Measurements from ENCODE around the gene RMDN2.

The RMDN2 gene

GRCh38 chr2:37925063-37925897, at the start of gene RMDN2:
Gene RMDN2 (plus strand): TSS chr2:37925287. CDS start chr2:37929278, 3,991 bp downstream.
- no peak for TF ChIP-seq ZFX (IDR thresholded peaks at IDR 0.05; ENCODE audit: borderline replicate concordance)
- no peak; the same call in 1 of the 2 replicates for TF ChIP-seq CTCF (IDR thresholded peaks at IDR 0.05)
- H3K27ac ChIP-seq, result peak within 1 kb of the TSS; percentile 85

GRCh38 chr2:37875403-37875906, 49.6 kb upstream of the RMDN2 start:
- no peak for TF ChIP-seq ZFX (IDR thresholded peaks at IDR 0.05; ENCODE audit: borderline replicate concordance)
- TF ChIP-seq CTCF (IDR thresholded peaks at IDR 0.05), result no peak
- no peak overlapping the region for H3K27ac ChIP-seq

GRCh38 chr2:37876227-37876626, 48.9 kb upstream of the RMDN2 start:
- no peak for TF ChIP-seq CTCF (IDR thresholded peaks at IDR 0.05)
- TF ChIP-seq ZFX (IDR thresholded peaks at IDR 0.05; ENCODE audit: borderline replicate concordance), result no peak
- no peak overlapping the region for H3K27ac ChIP-seq

- H3K27ac ChIP-seq, result no peak overlapping the region
- no peak for TF ChIP-seq ZFX (IDR thresholded peaks at IDR 0.05; ENCODE audit: borderline replicate concordance)
- TF ChIP-seq CTCF (IDR thresholded peaks at IDR 0.05), result peak; percentile 83
Observed at GRCh38 chr2:37877457-37878315, 47.4 kb upstream of the RMDN2 start.

- TF ChIP-seq ZFX (IDR thresholded peaks at IDR 0.05; ENCODE audit: borderline replicate concordance) (no peak), CTCF (IDR thresholded peaks at IDR 0.05) (no peak)
- H3K27ac ChIP-seq, result no peak overlapping the region
Observed at GRCh38 chr2:37878536-37878935, 46.6 kb upstream of the RMDN2 start.

GRCh38 chr2:37880551-37880950, 44.5 kb upstream of the RMDN2 start:
- TF ChIP-seq ZFX (IDR thresholded peaks at IDR 0.05; ENCODE audit: borderline replicate concordance) (no peak), CTCF (IDR thresholded peaks at IDR 0.05) (no peak)

More at GRCh38 chr2:37880551-37880950, 44.5 kb upstream of the RMDN2 start:
- no peak overlapping the region for H3K27ac ChIP-seq

Data from 22Rv1 (cell line).